ENCODE results near the gene DLG1. TPM values are rescaled to one million over a fixed set of nuclear protein-coding genes. Genes with fewer than 3 reads are reported as not detected.

The DLG1 gene
- total RNA-seq, 1 experiment from 2014 or later: 90.2 TPM

DNA sequence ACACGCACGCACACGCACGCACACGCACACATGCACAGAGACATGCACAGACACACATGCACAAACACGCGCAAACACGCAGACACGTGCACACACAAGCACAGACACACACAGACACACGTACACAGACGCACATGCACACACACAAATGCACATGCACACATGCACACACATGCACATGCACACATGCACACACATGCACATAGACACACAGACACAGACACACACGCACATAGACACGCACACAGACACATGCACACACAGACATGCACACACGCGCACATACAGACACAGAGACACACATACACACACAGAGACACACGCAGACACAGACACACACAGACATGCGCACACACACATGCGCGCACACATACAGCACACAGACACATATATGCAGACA is 303.4 kb downstream of the DLG1 start:
- in situ Hi-C loops (cut with HindIII; ENCODE audit: low pct_unique_long_range_greater_than_20kb, low sequenced_read_pairs): no loop called here
- TF ChIP-seq SIN3A (IDR thresholded peaks at IDR 0.05; ENCODE audit: borderline replicate concordance, insufficient read depth, low read depth, low read length) (no peak), TCF7L2 (IDR thresholded peaks at IDR 0.05; ENCODE audit: low read depth, low read length) (no peak), POLR2AphosphoS5 (IDR thresholded peaks at IDR 0.05; ENCODE audit: low read depth, low read length) (no peak)
- TF ChIP-seq, protein P1, sequence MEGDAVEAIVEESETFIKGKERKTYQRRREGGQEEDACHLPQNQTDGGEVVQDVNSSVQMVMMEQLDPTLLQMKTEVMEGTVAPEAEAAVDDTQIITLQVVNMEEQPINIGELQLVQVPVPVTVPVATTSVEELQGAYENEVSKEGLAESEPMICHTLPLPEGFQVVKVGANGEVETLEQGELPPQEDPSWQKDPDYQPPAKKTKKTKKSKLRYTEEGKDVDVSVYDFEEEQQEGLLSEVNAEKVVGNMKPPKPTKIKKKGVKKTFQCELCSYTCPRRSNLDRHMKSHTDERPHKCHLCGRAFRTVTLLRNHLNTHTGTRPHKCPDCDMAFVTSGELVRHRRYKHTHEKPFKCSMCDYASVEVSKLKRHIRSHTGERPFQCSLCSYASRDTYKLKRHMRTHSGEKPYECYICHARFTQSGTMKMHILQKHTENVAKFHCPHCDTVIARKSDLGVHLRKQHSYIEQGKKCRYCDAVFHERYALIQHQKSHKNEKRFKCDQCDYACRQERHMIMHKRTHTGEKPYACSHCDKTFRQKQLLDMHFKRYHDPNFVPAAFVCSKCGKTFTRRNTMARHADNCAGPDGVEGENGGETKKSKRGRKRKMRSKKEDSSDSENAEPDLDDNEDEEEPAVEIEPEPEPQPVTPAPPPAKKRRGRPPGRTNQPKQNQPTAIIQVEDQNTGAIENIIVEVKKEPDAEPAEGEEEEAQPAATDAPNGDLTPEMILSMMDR (IDR thresholded peaks at IDR 0.05): no peak
- TF ChIP-seq, protein P2, sequence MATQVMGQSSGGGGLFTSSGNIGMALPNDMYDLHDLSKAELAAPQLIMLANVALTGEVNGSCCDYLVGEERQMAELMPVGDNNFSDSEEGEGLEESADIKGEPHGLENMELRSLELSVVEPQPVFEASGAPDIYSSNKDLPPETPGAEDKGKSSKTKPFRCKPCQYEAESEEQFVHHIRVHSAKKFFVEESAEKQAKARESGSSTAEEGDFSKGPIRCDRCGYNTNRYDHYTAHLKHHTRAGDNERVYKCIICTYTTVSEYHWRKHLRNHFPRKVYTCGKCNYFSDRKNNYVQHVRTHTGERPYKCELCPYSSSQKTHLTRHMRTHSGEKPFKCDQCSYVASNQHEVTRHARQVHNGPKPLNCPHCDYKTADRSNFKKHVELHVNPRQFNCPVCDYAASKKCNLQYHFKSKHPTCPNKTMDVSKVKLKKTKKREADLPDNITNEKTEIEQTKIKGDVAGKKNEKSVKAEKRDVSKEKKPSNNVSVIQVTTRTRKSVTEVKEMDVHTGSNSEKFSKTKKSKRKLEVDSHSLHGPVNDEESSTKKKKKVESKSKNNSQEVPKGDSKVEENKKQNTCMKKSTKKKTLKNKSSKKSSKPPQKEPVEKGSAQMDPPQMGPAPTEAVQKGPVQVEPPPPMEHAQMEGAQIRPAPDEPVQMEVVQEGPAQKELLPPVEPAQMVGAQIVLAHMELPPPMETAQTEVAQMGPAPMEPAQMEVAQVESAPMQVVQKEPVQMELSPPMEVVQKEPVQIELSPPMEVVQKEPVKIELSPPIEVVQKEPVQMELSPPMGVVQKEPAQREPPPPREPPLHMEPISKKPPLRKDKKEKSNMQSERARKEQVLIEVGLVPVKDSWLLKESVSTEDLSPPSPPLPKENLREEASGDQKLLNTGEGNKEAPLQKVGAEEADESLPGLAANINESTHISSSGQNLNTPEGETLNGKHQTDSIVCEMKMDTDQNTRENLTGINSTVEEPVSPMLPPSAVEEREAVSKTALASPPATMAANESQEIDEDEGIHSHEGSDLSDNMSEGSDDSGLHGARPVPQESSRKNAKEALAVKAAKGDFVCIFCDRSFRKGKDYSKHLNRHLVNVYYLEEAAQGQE (IDR thresholded peaks at IDR 0.05; ENCODE audit: insufficient read depth in 1 of 2, low read depth in 2 of 2, low read length in 1 of 2): no peak
- no peak for DNase-seq (ENCODE audit: low read depth, low spot score)
- Histone ChIP-seq H3K27ac (ENCODE audit: low read length) (no peak overlapping the region), H3K27me3 (ENCODE audit: control insufficient read depth, insufficient read depth, low read length) (no peaks in the 10 kb centered on the region), H3K9me3 (ENCODE audit: control insufficient read depth, insufficient read depth, low read depth, low read length) (no peaks in the 10 kb centered on the region), H3K36me3 (ENCODE audit: control insufficient read depth, insufficient read depth, low read length) (no peaks in the 10 kb centered on the region), H3K4me1 (ENCODE audit: control insufficient read depth, insufficient read depth, low read length) (peaks cover 4% of the 10 kb centered on the region; the same call in 1 of the 2 replicates), H3K4me3 (ENCODE audit: low read depth in 2 of 2, low read length in 2 of 2) (no peak overlapping the region)
- BruUV-seq (replicated peaks): no TSS peak
- ChIA-PET CTCF (no interaction called here), POLR2A (no interaction called here)
- no peak for ATAC-seq
- intact Hi-C loops (cut with micrococcal nuclease; ENCODE audit: unreplicated experiment): no loop called here

DNA sequence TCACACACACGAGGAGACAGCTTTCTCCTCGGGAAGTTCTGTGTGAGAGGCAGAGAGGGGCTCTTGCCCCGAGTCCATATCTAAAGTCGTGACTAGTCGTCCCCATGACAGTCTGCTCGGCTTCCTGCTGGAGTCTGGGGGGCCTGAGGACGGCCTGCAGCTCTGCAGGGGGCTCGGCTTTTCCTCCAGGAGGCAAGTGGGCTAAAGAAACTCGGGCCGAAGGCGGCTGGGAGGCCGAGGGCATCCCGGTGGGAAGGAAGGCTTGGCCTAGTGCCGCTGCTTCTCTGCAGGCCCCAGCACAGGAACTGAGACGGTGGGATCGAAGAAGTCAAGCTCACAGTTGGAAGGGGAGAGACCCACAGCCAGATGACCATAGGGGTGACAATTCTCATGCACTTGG is 304.4 kb downstream of the DLG1 start:
- H3K27ac ChIP-seq (ENCODE audit: low read length): no peak overlapping the region
- no peak overlapping the region for H3K4me3 ChIP-seq (ENCODE audit: low read depth in 2 of 2, low read length in 2 of 2)
- no peaks in the 10 kb centered on the region for H3K27me3 ChIP-seq (ENCODE audit: control insufficient read depth, insufficient read depth, low read length)
- BruUV-seq (replicated peaks): no TSS peak
- in situ Hi-C loops (cut with HindIII; ENCODE audit: low pct_unique_long_range_greater_than_20kb, low sequenced_read_pairs): no loop called here
- DNase-seq (ENCODE audit: low read depth, low spot score) (no peak), ATAC-seq (no peak)
- ChIA-PET CTCF (no interaction called here), POLR2A (no interaction called here)
- intact Hi-C loops (cut with micrococcal nuclease; ENCODE audit: unreplicated experiment): no loop called here
- H3K9me3 ChIP-seq (ENCODE audit: control insufficient read depth, insufficient read depth, low read depth, low read length): no peaks in the 10 kb centered on the region
- peaks cover 10% of the 10 kb centered on the region; the same call in 1 of the 2 replicates for H3K4me1 ChIP-seq (ENCODE audit: control insufficient read depth, insufficient read depth, low read length)
- TF ChIP-seq, protein P1 (IDR thresholded peaks at IDR 0.05): no peak
- no peaks in the 10 kb centered on the region for H3K36me3 ChIP-seq (ENCODE audit: control insufficient read depth, insufficient read depth, low read length)

Small RNA genes within 50 kb of the gene (microRNA-seq; reads per million reads assigned to microRNA genes)
- gene MIR4797 (ENCODE audit: unreplicated experiment): not detected
